ENCODE data around the gene GLRA1.

DNA sequence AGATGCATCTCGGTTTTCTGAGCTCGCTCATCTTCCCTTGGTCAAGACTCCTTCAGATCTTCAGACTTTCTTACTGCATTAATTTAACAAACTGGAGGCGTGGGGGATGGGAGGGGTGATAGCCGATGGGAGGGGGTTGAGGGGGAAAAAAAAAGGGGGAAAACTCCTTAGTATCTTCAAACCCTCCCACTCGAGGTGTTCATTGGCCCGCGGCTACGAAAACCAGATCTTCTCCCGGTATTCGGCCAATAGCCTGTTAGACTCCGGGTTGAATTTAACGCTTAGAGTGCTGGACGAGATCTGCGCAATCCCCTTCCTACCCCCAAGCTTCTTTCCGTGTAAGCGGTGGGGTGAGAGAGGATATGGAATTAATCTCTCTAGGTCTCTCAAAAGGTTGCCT, 689 bp upstream of the GLRA1 start:
- TF ChIP-seq EZH2 (IDR thresholded peaks at IDR 0.05; ENCODE audit: insufficient read depth, poor library complexity, severe bottlenecking) (no peak), EZH2phosphoT487 (IDR thresholded peaks at IDR 0.05; ENCODE audit: insufficient read depth, low read depth) (no peak)

Measured in GM23248 (cell line).